ENCODE results near the gene BGN.

BGN gene

GRCh38 chrX:153494541-153495361 is at the start of gene BGN:
TSS of gene BGN (plus strand) at chrX:153494980. CDS start at chrX:153504632, 9,652 bp downstream.
- Histone ChIP-seq H4K20me1 (ENCODE audit: insufficient read depth, low read length) (no peaks in the 10 kb centered on the region), H3K4me3 (ENCODE audit: low read length) (no peak within 1 kb of the TSS), H3K4me1 (ENCODE audit: low read length) (no peaks in the 10 kb centered on the region), H3K79me2 (ENCODE audit: low read length) (no peaks in the 10 kb centered on the region), H3K36me3 (replicated peaks; ENCODE audit: low read depth, low read length) (no peaks in the 10 kb centered on the region), H3K9ac (ENCODE audit: low read length) (no peak within 1 kb of the TSS), H3K27me3 (ENCODE audit: low read depth, low read length) (no peaks in the 10 kb centered on the region), H2AFZ (ENCODE audit: low read depth, low read length) (no peak within 1 kb of the TSS), H3K9me3 (ENCODE audit: insufficient read depth, low read length) (no peaks in the 10 kb centered on the region), H3K4me2 (ENCODE audit: low read length) (no peak within 1 kb of the TSS), H3K27ac (ENCODE audit: low read length) (no peak within 1 kb of the TSS)
- TF ChIP-seq EZH2phosphoT487 (IDR thresholded peaks at IDR 0.05; ENCODE audit: low read depth) (no peak), CTCF (IDR thresholded peaks at IDR 0.05; ENCODE audit: low read depth, low read length) (no peak)

DNA sequence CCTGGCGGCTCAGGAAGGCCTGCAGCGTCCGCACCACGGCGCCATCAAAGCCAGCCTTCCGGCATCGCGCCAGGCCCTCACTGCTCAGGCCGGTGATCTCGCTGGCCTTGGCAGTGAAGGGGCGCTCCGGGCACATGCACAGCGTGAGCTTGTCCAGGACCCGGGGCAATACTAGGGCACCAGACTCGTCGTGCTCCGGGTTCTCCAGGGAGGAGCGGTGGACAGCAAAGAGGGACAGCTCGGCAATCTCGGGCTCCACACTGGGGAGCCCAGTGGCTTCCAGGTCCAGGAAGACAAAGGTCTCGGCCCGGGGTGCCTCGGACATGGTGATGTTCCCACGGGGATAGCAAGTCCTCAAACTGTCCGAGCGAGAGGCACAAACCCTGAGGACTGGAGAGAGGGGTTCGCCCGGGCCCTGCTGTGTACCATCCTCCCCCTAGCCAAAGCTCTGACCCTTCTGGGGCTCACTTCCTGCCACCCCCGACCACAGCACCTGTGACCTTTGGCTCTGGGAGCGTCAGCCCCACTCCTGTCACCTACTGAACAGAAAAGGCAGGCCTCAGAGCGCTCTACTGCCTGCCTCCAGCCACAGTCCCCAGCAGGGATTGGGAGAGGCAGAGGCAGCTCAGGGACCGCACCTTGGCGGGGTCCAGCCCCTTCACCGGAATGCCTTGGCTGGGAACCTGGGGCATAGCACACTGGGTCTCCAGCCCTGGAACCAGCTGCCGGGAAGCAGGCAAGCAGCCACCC is 49.5 kb upstream of the BGN start:
- Histone ChIP-seq H3K9me3 (ENCODE audit: insufficient read depth, low read length) (no peaks in the 10 kb centered on the region), H3K79me2 (ENCODE audit: low read length) (no peaks in the 10 kb centered on the region), H3K4me1 (ENCODE audit: low read length) (no peaks in the 10 kb centered on the region), H3K36me3 (replicated peaks; ENCODE audit: low read depth, low read length) (no peaks in the 10 kb centered on the region), H3K9ac (ENCODE audit: low read length) (no peak overlapping the region), H4K20me1 (ENCODE audit: insufficient read depth, low read length) (no peaks in the 10 kb centered on the region), H3K27me3 (ENCODE audit: low read depth, low read length) (no peaks in the 10 kb centered on the region), H3K4me3 (ENCODE audit: low read length) (no peak overlapping the region), H3K27ac (ENCODE audit: low read length) (no peak overlapping the region), H2AFZ (ENCODE audit: low read depth, low read length) (no peak overlapping the region), H3K4me2 (ENCODE audit: low read length) (no peak overlapping the region)
- TF ChIP-seq EZH2phosphoT487 (IDR thresholded peaks at IDR 0.05; ENCODE audit: low read depth) (no peak), CTCF (IDR thresholded peaks at IDR 0.05; ENCODE audit: low read depth, low read length) (no peak)

GRCh38 chrX:153445856-153446635 is 48.7 kb upstream of the BGN start, which contains the start of gene TREX2:
TSS of gene TREX2 (minus strand) at chrX:153446056. CDS start at chrX:153445430, 626 bp downstream.
- H3K4me1 ChIP-seq (ENCODE audit: low read length), result no peaks in the 10 kb centered on the region
- H3K27me3 ChIP-seq (ENCODE audit: low read depth, low read length), result no peaks in the 10 kb centered on the region
- no peak within 1 kb of the TSS for H3K27ac ChIP-seq (ENCODE audit: low read length)
- no peak within 1 kb of the TSS for H3K9ac ChIP-seq (ENCODE audit: low read length)
- no peak within 1 kb of the TSS for H2AFZ ChIP-seq (ENCODE audit: low read depth, low read length)
- H4K20me1 ChIP-seq (ENCODE audit: insufficient read depth, low read length), result no peaks in the 10 kb centered on the region
- H3K36me3 ChIP-seq (replicated peaks; ENCODE audit: low read depth, low read length), result no peaks in the 10 kb centered on the region
- H3K4me2 ChIP-seq (ENCODE audit: low read length), result no peak within 1 kb of the TSS
- H3K9me3 ChIP-seq (ENCODE audit: insufficient read depth, low read length), result no peaks in the 10 kb centered on the region
- no peak for TF ChIP-seq CTCF (IDR thresholded peaks at IDR 0.05; ENCODE audit: low read depth, low read length)
- no peak for TF ChIP-seq EZH2phosphoT487 (IDR thresholded peaks at IDR 0.05; ENCODE audit: low read depth)
- H3K79me2 ChIP-seq (ENCODE audit: low read length), result no peaks in the 10 kb centered on the region
- no peak within 1 kb of the TSS for H3K4me3 ChIP-seq (ENCODE audit: low read length)

DNA sequence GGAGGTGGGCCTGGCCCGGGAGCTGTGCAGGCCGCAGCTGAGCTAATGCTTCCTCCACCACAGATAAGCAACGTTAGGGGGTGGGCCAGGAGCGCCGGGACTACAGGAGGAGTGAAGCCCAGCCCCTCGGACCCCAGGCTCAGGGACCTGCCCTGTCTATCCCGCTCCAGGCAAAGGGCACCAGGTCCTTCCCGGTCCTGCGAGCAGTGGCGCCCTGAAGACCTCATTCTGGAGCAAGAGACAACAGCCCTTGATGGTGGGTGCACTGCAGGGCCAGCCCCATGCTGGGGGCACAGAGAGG is 48.2 kb upstream of the BGN start:
- H3K27me3 ChIP-seq (ENCODE audit: low read depth, low read length), result no peaks in the 10 kb centered on the region

More for the DNA sequence above, 48.2 kb upstream of the BGN start:
- Histone ChIP-seq H3K4me2 (ENCODE audit: low read length) (no peak overlapping the region), H3K4me1 (ENCODE audit: low read length) (no peaks in the 10 kb centered on the region), H3K79me2 (ENCODE audit: low read length) (no peaks in the 10 kb centered on the region), H2AFZ (ENCODE audit: low read depth, low read length) (no peak overlapping the region), H4K20me1 (ENCODE audit: insufficient read depth, low read length) (no peaks in the 10 kb centered on the region), H3K27ac (ENCODE audit: low read length) (no peak overlapping the region), H3K36me3 (replicated peaks; ENCODE audit: low read depth, low read length) (no peaks in the 10 kb centered on the region), H3K9me3 (ENCODE audit: insufficient read depth, low read length) (no peaks in the 10 kb centered on the region), H3K9ac (ENCODE audit: low read length) (no peak overlapping the region), H3K4me3 (ENCODE audit: low read length) (no peak overlapping the region)
- no peak for TF ChIP-seq CTCF (IDR thresholded peaks at IDR 0.05; ENCODE audit: low read depth, low read length)
- TF ChIP-seq EZH2phosphoT487 (IDR thresholded peaks at IDR 0.05; ENCODE audit: low read depth), result no peak
